ENCODE data around the gene TEX54.

The TEX54 gene

GRCh38 chr11:62841361-62842170, 8.9 kb upstream of the TEX54 start (continued):
- TF ChIP-seq, protein P1, sequence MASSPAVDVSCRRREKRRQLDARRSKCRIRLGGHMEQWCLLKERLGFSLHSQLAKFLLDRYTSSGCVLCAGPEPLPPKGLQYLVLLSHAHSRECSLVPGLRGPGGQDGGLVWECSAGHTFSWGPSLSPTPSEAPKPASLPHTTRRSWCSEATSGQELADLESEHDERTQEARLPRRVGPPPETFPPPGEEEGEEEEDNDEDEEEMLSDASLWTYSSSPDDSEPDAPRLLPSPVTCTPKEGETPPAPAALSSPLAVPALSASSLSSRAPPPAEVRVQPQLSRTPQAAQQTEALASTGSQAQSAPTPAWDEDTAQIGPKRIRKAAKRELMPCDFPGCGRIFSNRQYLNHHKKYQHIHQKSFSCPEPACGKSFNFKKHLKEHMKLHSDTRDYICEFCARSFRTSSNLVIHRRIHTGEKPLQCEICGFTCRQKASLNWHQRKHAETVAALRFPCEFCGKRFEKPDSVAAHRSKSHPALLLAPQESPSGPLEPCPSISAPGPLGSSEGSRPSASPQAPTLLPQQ (tag by site-specific recombination; IDR thresholded peaks at IDR 0.05), result peak; percentile 86
- peak; percentile 84 for TF ChIP-seq ZBTB20 (tag by site-specific recombination; IDR thresholded peaks at IDR 0.05)
- TF ChIP-seq, protein P2, sequence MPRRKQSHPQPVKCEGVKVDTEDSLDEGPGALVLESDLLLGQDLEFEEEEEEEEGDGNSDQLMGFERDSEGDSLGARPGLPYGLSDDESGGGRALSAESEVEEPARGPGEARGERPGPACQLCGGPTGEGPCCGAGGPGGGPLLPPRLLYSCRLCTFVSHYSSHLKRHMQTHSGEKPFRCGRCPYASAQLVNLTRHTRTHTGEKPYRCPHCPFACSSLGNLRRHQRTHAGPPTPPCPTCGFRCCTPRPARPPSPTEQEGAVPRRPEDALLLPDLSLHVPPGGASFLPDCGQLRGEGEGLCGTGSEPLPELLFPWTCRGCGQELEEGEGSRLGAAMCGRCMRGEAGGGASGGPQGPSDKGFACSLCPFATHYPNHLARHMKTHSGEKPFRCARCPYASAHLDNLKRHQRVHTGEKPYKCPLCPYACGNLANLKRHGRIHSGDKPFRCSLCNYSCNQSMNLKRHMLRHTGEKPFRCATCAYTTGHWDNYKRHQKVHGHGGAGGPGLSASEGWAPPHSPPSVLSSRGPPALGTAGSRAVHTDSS (tag by site-specific recombination; IDR thresholded peaks at IDR 0.05), result peak; percentile 66
- TF ChIP-seq ZNF555 (tag by site-specific recombination; conservative IDR thresholded peaks at IDR 0.05), result no peak
- TF ChIP-seq ZFP69B (tag by site-specific recombination; IDR thresholded peaks at IDR 0.05), result peak; percentile 86
- no peak for TF ChIP-seq ZNF548 (tag by site-specific recombination; IDR thresholded peaks at IDR 0.05)
- TF ChIP-seq ZNF571 (tag by site-specific recombination; IDR thresholded peaks at IDR 0.05), result no peak
- no peak for TF ChIP-seq ZNF658 (tag by site-specific recombination; IDR thresholded peaks at IDR 0.05)
- TF ChIP-seq ZNF114 (tag by site-specific recombination; IDR thresholded peaks at IDR 0.05), result no peak
- TF ChIP-seq ZNF398 (tag by site-specific recombination; IDR thresholded peaks at IDR 0.05), result peak; percentile 32
- TF ChIP-seq RBAK (tag by site-specific recombination; IDR thresholded peaks at IDR 0.05), result no peak
- TF ChIP-seq ZNF837 (tag by site-specific recombination; IDR thresholded peaks at IDR 0.05), result peak; percentile 94
- TF ChIP-seq ZNF366 (tag by site-specific recombination; conservative IDR thresholded peaks at IDR 0.05), result peak; percentile 96
- TF ChIP-seq REPIN1 (tag by site-specific recombination; IDR thresholded peaks at IDR 0.05; ENCODE audit: low read depth), result peak; percentile 99
- TF ChIP-seq KLF7 (tag by site-specific recombination; IDR thresholded peaks at IDR 0.05; ENCODE audit: borderline replicate concordance), result peak; percentile 83; the same call in 1 of the 2 replicates
- TF ChIP-seq IKZF3 (tag by site-specific recombination; IDR thresholded peaks at IDR 0.05), result peak; percentile 100
- TF ChIP-seq, protein P3, sequence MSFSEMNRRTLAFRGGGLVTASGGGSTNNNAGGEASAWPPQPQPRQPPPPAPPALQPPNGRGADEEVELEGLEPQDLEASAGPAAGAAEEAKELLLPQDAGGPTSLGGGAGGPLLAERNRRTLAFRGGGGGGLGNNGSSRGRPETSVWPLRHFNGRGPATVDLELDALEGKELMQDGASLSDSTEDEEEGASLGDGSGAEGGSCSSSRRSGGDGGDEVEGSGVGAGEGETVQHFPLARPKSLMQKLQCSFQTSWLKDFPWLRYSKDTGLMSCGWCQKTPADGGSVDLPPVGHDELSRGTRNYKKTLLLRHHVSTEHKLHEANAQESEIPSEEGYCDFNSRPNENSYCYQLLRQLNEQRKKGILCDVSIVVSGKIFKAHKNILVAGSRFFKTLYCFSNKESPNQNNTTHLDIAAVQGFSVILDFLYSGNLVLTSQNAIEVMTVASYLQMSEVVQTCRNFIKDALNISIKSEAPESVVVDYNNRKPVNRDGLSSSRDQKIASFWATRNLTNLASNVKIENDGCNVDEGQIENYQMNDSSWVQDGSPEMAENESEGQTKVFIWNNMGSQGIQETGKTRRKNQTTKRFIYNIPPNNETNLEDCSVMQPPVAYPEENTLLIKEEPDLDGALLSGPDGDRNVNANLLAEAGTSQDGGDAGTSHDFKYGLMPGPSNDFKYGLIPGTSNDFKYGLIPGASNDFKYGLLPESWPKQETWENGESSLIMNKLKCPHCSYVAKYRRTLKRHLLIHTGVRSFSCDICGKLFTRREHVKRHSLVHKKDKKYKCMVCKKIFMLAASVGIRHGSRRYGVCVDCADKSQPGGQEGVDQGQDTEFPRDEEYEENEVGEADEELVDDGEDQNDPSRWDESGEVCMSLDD (tag by site-specific recombination; IDR thresholded peaks at IDR 0.05), result peak; percentile 89
- peak; percentile 95 for TF ChIP-seq OVOL3 (tag by site-specific recombination; IDR thresholded peaks at IDR 0.05)
- TF ChIP-seq PRDM1 (tag by site-specific recombination; IDR thresholded peaks at IDR 0.05), result peak; percentile 84
- TF ChIP-seq ZNF48 (tag by site-specific recombination; IDR thresholded peaks at IDR 0.05), result no peak; the same call in 1 of the 2 replicates
- no peak for TF ChIP-seq ZNF174 (tag by site-specific recombination; IDR thresholded peaks at IDR 0.05)
- TF ChIP-seq MEIS1 (CRISPR knock-in tag; IDR thresholded peaks at IDR 0.05; ENCODE audit: borderline replicate concordance), result no peak
- TF ChIP-seq ZNF514 (tag by site-specific recombination; IDR thresholded peaks at IDR 0.05), result no peak
- peak; percentile 42 for TF ChIP-seq SP2 (tag by site-specific recombination; IDR thresholded peaks at IDR 0.05)
- TF ChIP-seq ZNF670 (tag by site-specific recombination; IDR thresholded peaks at IDR 0.05; ENCODE audit: low read depth), result no peak
- peak; percentile 84 for TF ChIP-seq SETDB1 (IDR thresholded peaks at IDR 0.05; ENCODE audit: insufficient read length, low read length)
- peak; percentile 96 for TF ChIP-seq KLF16 (tag by site-specific recombination; IDR thresholded peaks at IDR 0.05)
- TF ChIP-seq, protein P4, sequence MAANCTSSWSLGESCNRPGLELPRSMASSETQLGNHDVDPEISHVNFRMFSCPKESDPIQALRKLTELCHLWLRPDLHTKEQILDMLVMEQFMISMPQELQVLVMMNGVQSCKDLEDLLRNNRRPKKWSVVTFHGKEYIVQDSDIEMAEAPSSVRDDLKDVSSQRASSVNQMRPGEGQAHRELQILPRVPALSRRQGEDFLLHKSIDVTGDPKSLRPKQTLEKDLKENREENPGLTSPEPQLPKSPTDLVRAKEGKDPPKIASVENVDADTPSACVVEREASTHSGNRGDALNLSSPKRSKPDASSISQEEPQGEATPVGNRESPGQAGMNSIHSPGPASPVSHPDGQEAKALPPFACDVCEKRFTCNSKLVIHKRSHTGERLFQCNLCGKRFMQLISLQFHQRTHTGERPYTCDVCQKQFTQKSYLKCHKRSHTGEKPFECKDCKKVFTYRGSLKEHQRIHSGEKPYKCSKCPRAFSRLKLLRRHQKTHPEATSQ (tag by site-specific recombination; IDR thresholded peaks at IDR 0.05), result peak; percentile 50; the same call in 1 of the 2 replicates
- no peak for TF ChIP-seq ZNF202 (tag by site-specific recombination; IDR thresholded peaks at IDR 0.05; ENCODE audit: borderline replicate concordance)
- TF ChIP-seq ZNF350 (tag by site-specific recombination; IDR thresholded peaks at IDR 0.05), result no peak
- no peak for TF ChIP-seq PBX3 (CRISPR knock-in tag; IDR thresholded peaks at IDR 0.05)

All from HEK293 (cell line).